Measurements from ENCODE around the gene IRGM. TPM values are rescaled to one million over a fixed set of nuclear protein-coding genes. Genes with fewer than 3 reads are reported as not detected.
"Not testable (repeated sequence)": the region's sequence is repeated elsewhere in the genome, so short reads cannot be mapped to it uniquely, and the experiment has no call there.

IRGM gene
- total RNA-seq, 1 experiment from 2014 or later, result 9.3 TPM

GRCh38 chr5:150856700-150857099, 10.4 kb downstream of the IRGM start:
- not testable (repeated sequence) for H3K9me3 ChIP-seq, DNase-seq, H3K27me3 ChIP-seq, H3K4me3 ChIP-seq, H3K36me3 ChIP-seq

- Histone ChIP-seq H3K9me3 (peaks cover 9% of the 10 kb centered on the region), H3K27me3 (0 out of 2 replicates have a peak, but pooled peaks cover 2% of the 10 kb centered on the region), H3K4me3 (no peak overlapping the region), H3K36me3 (no peaks in the 10 kb centered on the region)
- no peak for DNase-seq
Measured at GRCh38 chr5:150860246-150860821, 14.0 kb downstream of the IRGM start.

- H3K9me3 ChIP-seq, result peaks cover 13% of the 10 kb centered on the region
- 0 out of 2 replicates have a peak, but pooled peaks cover 2% of the 10 kb centered on the region for H3K27me3 ChIP-seq
- no peak overlapping the region for H3K4me3 ChIP-seq
- DNase-seq, result no peak
- H3K36me3 ChIP-seq, result no peaks in the 10 kb centered on the region
Measured at GRCh38 chr5:150862070-150862469, 15.7 kb downstream of the IRGM start.

- Histone ChIP-seq H3K4me3 (no peak overlapping the region), H3K27me3 (no peaks in the 10 kb centered on the region), H3K9me3 (peaks cover 6% of the 10 kb centered on the region), H3K36me3 (no peaks in the 10 kb centered on the region)
- DNase-seq, result no peak
Measured at GRCh38 chr5:150879358-150879757, 33.0 kb downstream of the IRGM start.

GRCh38 chr5:150895431-150896428, 49.4 kb downstream of the IRGM start:
- H3K9me3 ChIP-seq, result peaks cover 73% of the 10 kb centered on the region
- no peak overlapping the region for H3K4me3 ChIP-seq
- H3K36me3 ChIP-seq, result no peaks in the 10 kb centered on the region
- H3K27me3 ChIP-seq, result no peaks in the 10 kb centered on the region
- no peak for DNase-seq

Other genes starting within 250 kb of the IRGM start
- 1.2 and 4.6 TPM in 2 replicates for gene SYNPO, start 205.9 kb upstream of the IRGM start, total RNA-seq (2014; rRNA removed; shearing (Covaris generic); ENCODE audit: low replicate concordance)
- 0.03 TPM in 1 of 2 replicates, not detected in the other for gene MYOZ3, start 185.3 kb upstream of the IRGM start, total RNA-seq (2014; rRNA removed; shearing (Covaris generic); ENCODE audit: low replicate concordance)
- 47.5 and 62.2 TPM in 2 replicates for gene RBM22, start 145.5 kb upstream of the IRGM start, total RNA-seq (2014; rRNA removed; shearing (Covaris generic); ENCODE audit: low replicate concordance)
- gene DCTN4, start 87.5 kb upstream of the IRGM start, total RNA-seq (2014; rRNA removed; shearing (Covaris generic); ENCODE audit: low replicate concordance), result 60.8 and 73.5 TPM in 2 replicates
- 85.3 and 98.3 TPM in 2 replicates for gene SMIM3, start 67.8 kb upstream of the IRGM start, total RNA-seq (2014; rRNA removed; shearing (Covaris generic); ENCODE audit: low replicate concordance)
- not detected in 2 replicates for gene ZNF300, start 58.5 kb downstream of the IRGM start, total RNA-seq (2014; rRNA removed; shearing (Covaris generic); ENCODE audit: low replicate concordance)
- gene GPX3, start 174.1 kb downstream of the IRGM start, total RNA-seq (2014; rRNA removed; shearing (Covaris generic); ENCODE audit: low replicate concordance), result 2.3 and 5.6 TPM in 2 replicates
- gene TNIP1, start 234.5 kb downstream of the IRGM start, total RNA-seq (2014; rRNA removed; shearing (Covaris generic); ENCODE audit: low replicate concordance), result 74.2 and 76.6 TPM in 2 replicates